ENCODE results near the gene MRPS10. TPM values are rescaled to one million over a fixed set of nuclear protein-coding genes. Genes with fewer than 3 reads are reported as not detected.
A peak's percentile ranks its signal among the peaks of the same experiment; 100 is the strongest.

The MRPS10 gene
- total RNA-seq, 4 donors from 2014 or later, result 20.9 to 27.1 (median 25.8) TPM

DNA sequence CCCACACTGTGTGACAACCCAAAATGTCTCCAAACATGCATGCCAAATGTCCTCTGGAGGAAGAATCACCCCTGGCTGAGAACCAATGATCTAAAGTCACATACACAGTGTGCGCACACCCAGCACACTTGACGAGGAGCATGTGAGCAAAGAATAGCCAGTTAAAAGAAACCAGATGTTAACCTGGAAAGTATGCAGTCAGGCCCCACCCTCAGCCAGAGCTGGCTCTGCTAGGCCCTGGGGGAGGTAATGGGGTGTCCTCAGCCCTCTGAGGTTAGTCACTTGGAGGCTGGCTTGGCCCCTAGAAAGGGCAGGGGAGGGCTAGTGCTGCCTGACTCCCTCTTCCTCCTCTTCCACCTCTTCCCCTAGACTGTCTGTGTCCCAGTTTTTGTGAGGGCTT lies 59.6 kb downstream of the MRPS10 start:
- no peak overlapping the region for H3K4me3 ChIP-seq (ENCODE audit: low read depth, poor library complexity, severe bottlenecking)
- no peak for TF ChIP-seq POLR2A (IDR thresholded peaks at IDR 0.05)
- TF ChIP-seq, protein P1, sequence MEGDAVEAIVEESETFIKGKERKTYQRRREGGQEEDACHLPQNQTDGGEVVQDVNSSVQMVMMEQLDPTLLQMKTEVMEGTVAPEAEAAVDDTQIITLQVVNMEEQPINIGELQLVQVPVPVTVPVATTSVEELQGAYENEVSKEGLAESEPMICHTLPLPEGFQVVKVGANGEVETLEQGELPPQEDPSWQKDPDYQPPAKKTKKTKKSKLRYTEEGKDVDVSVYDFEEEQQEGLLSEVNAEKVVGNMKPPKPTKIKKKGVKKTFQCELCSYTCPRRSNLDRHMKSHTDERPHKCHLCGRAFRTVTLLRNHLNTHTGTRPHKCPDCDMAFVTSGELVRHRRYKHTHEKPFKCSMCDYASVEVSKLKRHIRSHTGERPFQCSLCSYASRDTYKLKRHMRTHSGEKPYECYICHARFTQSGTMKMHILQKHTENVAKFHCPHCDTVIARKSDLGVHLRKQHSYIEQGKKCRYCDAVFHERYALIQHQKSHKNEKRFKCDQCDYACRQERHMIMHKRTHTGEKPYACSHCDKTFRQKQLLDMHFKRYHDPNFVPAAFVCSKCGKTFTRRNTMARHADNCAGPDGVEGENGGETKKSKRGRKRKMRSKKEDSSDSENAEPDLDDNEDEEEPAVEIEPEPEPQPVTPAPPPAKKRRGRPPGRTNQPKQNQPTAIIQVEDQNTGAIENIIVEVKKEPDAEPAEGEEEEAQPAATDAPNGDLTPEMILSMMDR (IDR thresholded peaks at IDR 0.05), result no peak
- intact Hi-C loops (cut with DNase I; ENCODE audit: low total_unique reads), result no loop called here
- 28 to 30% methylated on average over 2 of the region's 2 CpGs for whole genome bisulfite sequencing, 2 donors
- DNase-seq (ENCODE audit: low spot score in 2 of 2), result peak in 1 of 2 donors; percentile 50

Other genes starting within 250 kb of the MRPS10 start
- 10 to 100 TPM; 15.8 to 24.0 (median 18.9) TPM for gene TAF8, start 167.3 kb downstream of the MRPS10 start, total RNA-seq
- gene C6orf132, start 75.2 kb downstream of the MRPS10 start, total RNA-seq, result 100 to 1,000 TPM; 106 to 200 (median 137) TPM
- gene GUCA1A, start 44.5 kb downstream of the MRPS10 start, total RNA-seq, result not detected
- gene GUCA1B, start 22.9 kb downstream of the MRPS10 start, total RNA-seq, result 1 to 10 TPM in 1 of 4 donors, under 1 TPM in 2, not detected in 1; 0.34 to 1.6 (median 0.52) TPM
- 10 to 100 TPM in 1 of 4 donors, 1 to 10 TPM in 3; 6.9 to 12.1 (median 8.8) TPM for gene TRERF1, start 234.1 kb upstream of the MRPS10 start, total RNA-seq

Measured in lower leg skin (tissue), 4 donors.